SK-N-MC (cell line): ENCODE results near the gene IRAK3.

Source experiments
- EZH2 ChIP-seq: fragments of 200-600 bp; sonication (generic); IDR thresholded peaks from one replicate; pipeline ENCODE4 v1.6.1; 2017; ENCODE audit warnings: antibody characterized with exemption
- FOXP2 ChIP-seq: optimal IDR thresholded peaks from 2 replicates; pipeline ENCODE3; 2011; ENCODE audit warnings: mild to moderate bottlenecking, moderate library complexity; ENCODE audit not compliant: insufficient read depth; ENCODE audit errors: extremely low read length, control extremely low read depth

DNA sequence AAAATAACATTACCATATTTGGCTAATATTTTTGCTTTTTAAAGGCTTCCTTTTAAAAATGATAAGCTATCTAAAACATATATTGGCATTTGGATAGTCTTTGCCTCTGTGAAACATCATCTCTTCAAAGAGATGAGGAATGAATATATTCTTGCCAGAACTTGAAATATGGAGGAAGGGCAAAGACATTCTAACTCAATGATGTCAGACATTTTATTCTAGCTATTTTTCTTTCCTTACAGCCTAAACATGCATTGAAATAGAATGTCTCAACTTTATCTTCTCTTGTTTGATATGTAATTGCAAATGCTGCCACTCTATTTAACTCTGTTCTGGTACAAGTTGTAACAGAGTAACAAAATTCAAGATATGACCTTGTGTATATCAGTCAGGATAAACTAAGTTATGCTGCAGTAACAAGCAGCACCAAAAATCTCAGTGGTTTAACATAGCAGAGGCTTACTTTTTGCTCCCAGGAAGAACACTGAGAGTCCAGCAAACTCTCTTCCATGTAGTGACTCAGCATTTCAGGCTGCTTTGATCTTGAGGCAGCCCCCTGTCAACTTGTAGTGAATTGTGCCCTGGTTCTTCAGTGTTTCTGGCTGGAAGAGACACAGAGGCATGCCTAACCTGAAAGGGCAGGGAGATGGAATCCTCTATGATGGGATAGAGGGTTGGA lies 11.0 kb downstream of the IRAK3 start:
- TF ChIP-seq FOXP2 (no peak), EZH2 (no peak)
